Activated naive CD8-positive, alpha-beta T cell treated with anti-CD3 and anti-CD28 coated beads, Interleukin-2, amount 50 U/mL, for 16 hours (primary cell): ENCODE data around the gene VARS1.

Experiments
- DNase-seq: peaks from one replicate; pipeline ENCODE4 v3.0.0-alpha.2; 2020; ENCODE audit warnings: low read depth, low spot score

VARS1 gene

DNA sequence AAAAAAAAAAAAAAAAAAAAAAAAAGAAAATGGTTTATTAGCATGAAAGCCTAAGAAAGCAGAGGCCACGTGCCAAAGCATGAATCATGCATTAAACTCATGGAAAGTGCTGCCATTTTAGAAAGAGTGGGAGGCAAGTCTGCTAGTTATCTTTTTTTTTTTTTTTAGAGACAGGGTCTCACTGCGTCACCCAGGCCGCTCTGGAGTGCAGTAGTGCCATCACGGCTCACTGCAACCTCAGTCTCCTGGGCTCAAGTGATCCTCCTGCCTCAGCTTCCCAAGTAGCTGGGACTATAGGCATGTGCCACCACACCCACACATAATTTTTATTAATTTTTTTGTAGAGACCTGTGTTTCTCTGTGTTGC is 23.6 kb downstream of the VARS1 start:
- no peak for DNase-seq

DNA sequence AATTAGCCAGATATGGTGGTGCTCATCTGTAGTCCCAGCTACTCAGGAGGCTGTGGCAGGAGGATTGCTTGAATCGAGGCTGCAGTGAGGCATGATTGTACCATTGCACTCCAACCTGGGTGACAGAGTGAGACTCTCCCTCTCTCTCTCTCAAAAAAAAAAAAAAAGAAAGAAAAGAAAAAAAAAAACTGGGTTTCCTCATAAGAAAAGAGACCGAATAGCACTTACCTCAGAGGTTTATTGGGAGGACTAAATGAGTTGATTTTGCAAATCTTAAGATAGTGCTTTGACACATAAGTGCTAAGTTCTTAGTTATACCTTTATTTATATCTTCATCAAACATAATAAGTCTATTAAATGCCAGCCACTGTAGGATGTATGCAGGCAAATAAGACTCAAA is 24.7 kb downstream of the VARS1 start:
- DNase-seq = no peak

GRCh38 chr6:31769684-31770371 is 25.7 kb downstream of the VARS1 start:
- peak; percentile 52 for DNase-seq

DNA sequence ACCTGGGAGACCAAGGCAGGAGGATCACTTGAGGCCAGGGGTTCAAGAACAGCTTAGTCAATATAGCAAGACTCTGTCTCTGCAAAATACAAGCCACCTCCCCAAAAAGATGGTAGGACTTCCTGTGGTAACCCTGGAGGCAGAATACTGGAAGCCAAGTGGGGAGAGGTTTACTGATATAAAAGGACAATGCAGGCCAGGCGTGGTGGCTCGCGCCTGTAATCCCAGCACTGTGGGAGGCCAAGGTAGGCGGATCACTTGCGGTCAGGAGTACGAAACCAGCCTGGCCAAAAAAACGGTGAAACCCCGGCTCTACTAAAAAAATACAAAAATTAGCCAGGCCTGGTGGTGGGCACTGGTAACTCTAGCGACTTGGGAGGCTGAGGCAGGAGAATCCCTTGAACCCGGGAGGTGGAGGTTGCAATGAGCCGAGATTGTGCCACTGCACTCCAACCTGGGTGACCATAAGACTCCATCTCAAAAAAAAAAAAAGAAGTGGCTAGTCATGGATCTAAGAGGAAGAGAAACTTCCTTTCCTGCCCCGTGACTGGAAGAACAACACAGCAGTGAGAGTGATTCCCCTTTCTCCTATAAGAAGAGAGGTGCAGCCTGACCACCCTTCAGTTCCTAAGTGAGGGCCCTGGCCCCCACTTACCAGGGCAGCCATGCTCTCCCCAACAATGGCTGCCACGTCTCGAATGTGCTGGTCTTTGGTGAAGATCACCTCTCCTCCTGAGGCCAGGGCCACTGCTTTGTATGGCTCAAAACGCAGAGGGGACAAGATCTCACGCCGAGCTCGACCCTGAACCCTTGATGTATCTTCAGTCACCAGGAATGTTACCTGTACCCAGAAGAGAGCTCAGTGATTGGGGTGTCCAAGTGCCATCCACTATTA is 26.9 kb downstream of the VARS1 start:
- DNase-seq = no peak

GRCh38 chr6:31767096-31767645 is 28.4 kb downstream of the VARS1 start:
- no peak for DNase-seq

DNA sequence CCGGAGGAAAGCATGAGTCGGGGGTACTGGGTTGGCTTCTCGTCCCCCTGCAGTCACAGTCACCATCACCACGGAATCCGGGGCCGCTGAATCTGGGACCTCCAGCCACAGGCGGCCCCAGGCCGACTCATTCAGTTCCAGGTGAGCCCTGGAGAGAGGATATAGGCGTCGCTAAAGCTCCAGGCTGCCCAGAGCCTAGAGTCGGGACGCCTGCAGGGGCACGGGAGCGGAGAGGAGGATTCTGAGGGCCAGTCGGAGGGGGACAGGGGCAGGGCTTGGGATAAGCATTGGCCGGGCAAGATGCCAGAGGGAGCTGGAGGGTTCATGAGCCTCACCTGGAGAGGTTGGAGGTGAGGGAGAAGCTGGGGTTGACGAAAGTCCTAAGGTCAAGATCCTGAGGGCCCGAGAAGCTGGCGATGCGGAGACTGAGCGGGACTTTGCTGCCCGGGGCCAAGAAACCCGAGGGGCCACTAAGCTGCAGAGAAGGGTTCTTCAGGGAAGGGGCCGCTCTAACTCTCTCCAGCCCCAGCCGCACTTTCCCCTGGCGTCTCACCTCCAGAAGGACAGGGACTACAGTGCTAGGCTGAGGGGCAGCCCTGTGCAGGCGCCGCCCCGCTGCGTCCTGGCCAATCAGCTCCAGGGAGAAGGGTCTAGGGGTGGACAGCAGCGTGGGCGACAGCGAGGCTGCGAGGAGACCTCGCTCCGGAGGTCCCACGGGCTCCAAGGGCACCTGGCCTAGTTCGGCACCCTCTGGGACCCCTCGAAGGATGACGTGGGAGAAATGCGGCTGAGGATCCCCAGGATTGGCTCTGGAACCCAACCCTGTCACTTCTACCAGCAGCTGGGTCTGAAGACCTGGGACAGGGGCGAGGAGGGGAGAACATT is 29.4 kb downstream of the VARS1 start:
- DNase-seq = no peak

- no peak for DNase-seq
These were observed 30.0 kb downstream of the VARS1 start for GRCh38 chr6:31765559-31765909.

DNA sequence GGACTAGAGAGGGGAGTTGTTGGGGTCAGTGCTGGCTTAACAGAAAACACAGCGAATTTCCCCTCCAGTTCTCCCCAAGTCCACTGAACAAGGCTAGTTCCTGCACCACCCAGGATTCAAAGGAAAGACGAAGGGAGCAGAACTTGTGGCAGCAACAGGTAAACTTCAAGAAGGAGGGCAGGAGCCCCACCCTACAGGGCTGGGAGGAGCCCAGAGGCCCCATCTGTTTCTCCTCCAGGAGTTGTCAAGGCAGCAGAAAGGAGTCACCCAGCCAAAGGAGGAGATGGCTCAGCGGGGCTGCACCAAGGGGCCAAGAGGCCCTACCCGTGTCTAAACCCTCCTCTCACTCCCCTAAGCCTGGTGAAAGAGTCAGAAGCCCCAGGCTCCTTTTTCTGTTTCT is 31.4 kb downstream of the VARS1 start:
- DNase-seq = no peak

DNA sequence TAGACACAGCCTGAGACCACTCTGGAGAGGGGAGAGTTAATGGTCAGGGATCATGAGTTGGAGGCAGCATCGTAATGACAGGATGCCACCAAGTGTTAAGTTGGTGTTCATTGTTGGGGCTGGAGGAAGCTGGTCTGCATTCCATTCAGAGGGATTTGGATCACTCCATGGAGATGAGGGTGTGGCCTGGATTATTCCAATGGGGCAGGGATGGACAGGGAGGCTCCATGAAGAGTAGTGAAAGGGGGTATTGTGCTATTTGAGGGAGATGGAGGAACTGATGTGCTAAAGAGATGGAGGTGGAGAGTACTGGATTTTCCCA is 32.0 kb downstream of the VARS1 start:
- no peak for DNase-seq

DNA sequence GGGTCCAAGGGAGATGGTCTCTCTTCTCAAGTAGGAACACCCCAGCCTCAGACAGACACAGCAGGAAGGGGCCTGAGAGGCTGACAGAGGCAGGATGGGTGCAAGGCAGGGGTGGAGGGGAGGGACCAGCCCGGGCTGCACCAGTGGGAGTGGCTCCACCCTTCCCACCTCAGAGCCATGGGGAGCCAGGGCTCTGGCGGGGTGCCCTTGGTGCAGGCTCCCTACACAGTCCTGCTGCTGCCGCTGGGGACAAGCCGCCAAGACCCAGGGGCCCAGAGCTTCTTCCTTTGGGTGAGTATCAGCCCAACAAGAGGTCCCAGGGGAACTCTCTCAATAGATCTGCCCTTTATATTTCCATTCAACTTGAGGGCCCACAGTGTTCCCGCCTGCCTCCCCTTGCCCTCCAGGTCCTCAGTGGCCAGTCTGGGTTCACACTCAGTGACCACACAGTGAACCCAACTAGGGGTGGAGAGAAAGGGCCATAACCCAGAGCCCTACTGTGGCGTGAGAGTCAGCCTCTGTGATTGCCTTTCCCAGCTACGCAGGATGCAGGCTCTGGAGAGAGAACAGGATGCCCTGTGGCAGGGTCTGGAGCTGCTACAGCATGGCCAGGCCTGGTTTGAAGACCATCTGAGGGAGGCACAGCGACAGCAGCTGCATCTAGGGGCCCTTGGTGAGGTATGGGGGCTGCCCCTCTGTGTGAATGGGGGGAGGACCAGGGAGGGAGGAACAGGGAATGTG is 32.5 kb downstream of the VARS1 start:
- no peak for DNase-seq

- no peak for DNase-seq
These were observed 33.2 kb downstream of the VARS1 start, which contains the start of gene SAPCD1 for GRCh38 chr6:31762356-31762755. SAPCD1 (plus strand) TSS chr6:31762656; CDS start chr6:31763055, 399 bp downstream.

DNA sequence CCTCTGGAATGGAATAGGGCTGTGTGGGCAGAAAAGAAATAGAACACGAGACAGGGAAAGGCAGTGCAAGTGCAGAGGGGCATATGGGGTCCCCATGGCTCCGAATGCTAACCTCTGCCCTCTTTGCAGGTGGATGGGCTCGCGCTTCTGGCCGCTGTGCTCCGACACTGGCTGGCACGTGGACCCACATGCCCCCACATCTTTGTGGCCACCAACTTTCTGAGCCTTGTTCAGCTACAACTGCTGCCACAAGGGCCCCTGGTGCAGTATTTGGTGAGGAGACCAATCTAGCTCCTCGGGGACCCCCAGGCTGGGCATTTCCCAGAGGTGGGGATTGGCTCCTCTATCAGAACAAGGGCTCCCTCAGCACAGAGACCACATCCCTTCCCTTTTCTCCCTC is 34.2 kb downstream of the VARS1 start:
- no peak for DNase-seq

DNA sequence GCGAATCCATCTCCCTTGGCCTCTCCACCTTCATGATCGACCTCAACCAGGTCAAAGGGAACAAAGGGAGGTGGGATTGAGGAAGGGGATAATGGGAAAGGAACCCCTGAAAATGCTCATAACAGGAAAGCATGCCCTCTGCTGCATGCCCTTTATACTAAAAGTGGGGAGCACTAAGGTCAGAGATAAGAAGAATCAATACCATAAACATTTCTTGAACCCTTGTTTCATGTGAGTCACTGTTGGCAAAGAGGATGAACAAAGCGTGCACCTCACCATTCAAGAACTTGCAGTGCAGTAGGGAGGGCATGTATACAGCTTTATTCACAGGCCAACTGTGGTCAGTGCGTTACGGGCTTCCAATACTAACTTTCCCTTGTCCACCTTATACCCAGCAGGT is 34.8 kb downstream of the VARS1 start:
- no peak for DNase-seq

GRCh38 chr6:31758281-31758680 is 37.3 kb downstream of the VARS1 start:
- DNase-seq = no peak

GRCh38 chr6:31752739-31753319 is 42.7 kb downstream of the VARS1 start:
- no peak for DNase-seq

DNA sequence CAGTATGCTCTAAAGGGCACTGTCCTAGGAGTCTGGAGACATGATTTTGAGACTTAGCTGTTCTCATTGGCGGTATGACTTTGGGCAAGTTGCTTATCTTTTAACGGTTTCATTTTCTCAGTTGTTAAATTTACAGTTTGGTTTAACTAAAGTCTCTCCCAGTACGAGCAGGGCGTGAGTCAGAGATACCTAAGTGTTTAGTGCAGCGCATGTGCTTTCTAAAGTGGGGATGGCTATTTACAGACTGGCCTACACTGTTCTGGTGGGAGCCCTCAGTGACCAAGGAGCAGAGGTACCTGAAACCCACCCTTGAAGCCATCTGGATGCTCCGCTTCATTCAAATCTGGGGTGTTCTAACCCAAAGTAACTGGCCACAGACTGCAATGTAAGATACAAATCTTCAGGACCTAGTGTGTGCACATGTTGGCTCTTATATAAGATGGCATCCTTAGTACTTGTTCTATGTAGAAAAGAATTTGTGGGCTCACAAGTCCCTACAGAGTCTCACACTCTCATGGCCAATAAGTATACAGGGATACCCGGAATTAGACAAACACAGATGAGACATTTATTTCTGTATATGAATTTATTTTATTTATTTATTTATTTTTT is 45.0 kb downstream of the VARS1 start:
- DNase-seq = no peak

GRCh38 chr6:31749301-31750036 is 46.1 kb downstream of the VARS1 start:
- DNase-seq = no peak
